K562 (cell line): ENCODE results near the gene UTP25. TPM values are rescaled to one million over a fixed set of nuclear protein-coding genes. Genes with fewer than 3 reads are reported as not detected.

ENCODE experiments used
- E2F3 ChIP-seq: fragments of 250-450 bp; sonication (Bioruptor Pico); IDR thresholded peaks from 2 replicates; pipeline ENCODE4 v1.4.0; 2020; ENCODE audit warnings: mild to moderate bottlenecking
- ELF2 ChIP-seq: fragments of 250-450 bp; sonication (Bioruptor Pico); IDR thresholded peaks from 2 replicates; pipeline ENCODE4 v1.5.0; 2021; ENCODE audit warnings: mild to moderate bottlenecking
- MGA ChIP-seq: fragments of 450-650 bp; IDR thresholded peaks from 2 replicates; pipeline ENCODE4 v1.6.1; 2016; ENCODE audit warnings: mild to moderate bottlenecking, moderate library complexity
- PCBP1 ChIP-seq: fragments of 200-400 bp; formaldehyde crosslinking; IDR thresholded peaks from 2 replicates; pipeline ENCODE4 v1.6.1; 2018; ENCODE audit warnings: mild to moderate bottlenecking, low read depth, low read length; ENCODE audit not compliant: poor library complexity, severe bottlenecking
- POLR2H ChIP-seq: IDR thresholded peaks from 2 replicates; pipeline ENCODE4 v1.6.1; 2016; ENCODE audit warnings: missing genetic modification characterization, low read depth, mild to moderate bottlenecking, control low read depth, missing compliant biosample characterization, moderate library complexity
- ZNF740 ChIP-seq, 3 experiments: fragments of 200-800 bp in 1 of 3; sonication (Bioruptor generic) in 1 of 3; sonication (generic) in 1 of 3; formaldehyde crosslinking in 1 of 3; IDR thresholded peaks; 2 replicates each; pipeline versions ENCODE4 v1.6.1 to v1.8.0; 2016 to 2022; ENCODE audit warnings: mild to moderate bottlenecking in 2 of 3, missing compliant biosample characterization in 2 of 3, missing genetic modification characterization in 2 of 3, missing genetic modification reagents in 1 of 3
- polyA plus RNA-seq, 8 experiments: library from polyadenylated mRNA; depleted of rRNA in 4 of 8; stranded (reverse) in 5 of 8; unstranded in 3 of 8; fragments of >200 nt; fragmentation: Nextera tagmentation in 2 of 8; fragmentation: Illumina TruSeq in 1 of 8; extraction: Ambion mirVana in 2 of 8; extraction: Trizol in 1 of 8; gene quantifications; 2 replicates each; pipeline versions ENCODE4 v1.2.1 to v1.2.3, GENCODE V29; 2011 to 2014; ENCODE audit warnings: inconsistent platforms in 1 of 8, missing spikeins in 1 of 8
- total RNA-seq, 7 experiments: library from RNA; depleted of rRNA in 6 of 7; stranded (reverse); fragments of >200 nt in 6 of 7; fragmentation: Illumina TruSeq in 2 of 7; extraction: Trizol in 2 of 7; gene quantifications; 2 replicates each; pipeline versions ENCODE4 v1.2.1 to v1.2.3, GENCODE V29; 2011 to 2021; ENCODE audit warnings: low replicate concordance in 1 of 7
- TF ChIP-seq, protein P1 (sequence below): fragments of 250-450 bp; sonication (Bioruptor Pico); IDR thresholded peaks from 2 replicates; pipeline ENCODE4 v1.4.0; 2020; ENCODE audit warnings: mild to moderate bottlenecking, moderate library complexity
- TF ChIP-seq, protein P2 (sequence below): sonication (generic); formaldehyde crosslinking; IDR thresholded peaks from 2 replicates; pipeline ENCODE4 v1.8.0; 2022; ENCODE audit warnings: mild to moderate bottlenecking, missing genetic modification reagents, borderline replicate concordance

The UTP25 gene
- total and polyA plus RNA-seq, 9 of the 15 experiments (the other 6 are each of a cell fraction or from before 2014, with no cell fraction given), result 5.7 to 17.6 (median 12.0) TPM

DNA sequence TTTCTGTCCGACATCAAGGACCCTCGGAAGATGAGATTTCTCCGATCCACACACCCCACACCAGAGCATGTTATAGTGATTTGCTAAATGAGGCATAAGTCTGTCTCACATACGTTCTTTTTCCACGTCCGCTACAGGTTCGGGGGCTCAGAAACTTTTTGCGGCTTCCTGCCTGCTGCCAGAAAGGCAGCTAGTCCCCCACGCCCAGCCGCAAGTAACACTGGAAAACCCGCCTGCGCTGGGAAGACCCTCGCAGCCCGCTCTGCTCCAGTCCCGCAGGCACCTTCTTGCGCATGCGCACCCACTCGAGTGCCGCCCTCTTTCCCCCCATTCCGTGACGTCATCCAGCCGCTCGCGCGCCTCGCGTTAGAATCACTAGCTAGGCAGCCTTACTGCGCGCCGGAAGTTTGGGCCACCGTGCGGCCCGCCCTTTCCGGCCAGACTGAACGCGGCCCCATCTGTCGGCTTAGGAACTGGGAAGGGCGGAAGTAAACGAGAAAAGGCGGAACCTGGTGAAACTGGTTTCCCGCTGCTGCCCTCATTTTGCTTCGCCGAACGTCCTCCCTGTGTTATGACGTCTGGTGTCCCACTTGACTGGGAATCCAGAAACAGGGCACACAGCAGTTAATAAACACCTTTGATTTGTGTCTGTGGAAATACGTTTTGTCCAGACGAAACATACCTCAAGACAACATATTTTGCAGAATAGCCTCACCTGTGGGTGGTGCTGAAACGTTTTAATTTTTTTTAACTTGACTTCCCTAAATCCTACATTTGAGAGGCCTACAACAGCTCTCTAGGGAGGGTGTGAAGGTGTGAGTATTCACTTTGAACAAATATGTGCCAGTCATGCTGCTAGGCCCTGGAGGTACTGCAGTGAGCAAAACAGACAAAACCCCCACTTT, 43.3 kb upstream of the UTP25 start, which contains the start of gene C1orf74 (continued):
- TF ChIP-seq MGA, result peak; percentile 95
- TF ChIP-seq, protein P1, sequence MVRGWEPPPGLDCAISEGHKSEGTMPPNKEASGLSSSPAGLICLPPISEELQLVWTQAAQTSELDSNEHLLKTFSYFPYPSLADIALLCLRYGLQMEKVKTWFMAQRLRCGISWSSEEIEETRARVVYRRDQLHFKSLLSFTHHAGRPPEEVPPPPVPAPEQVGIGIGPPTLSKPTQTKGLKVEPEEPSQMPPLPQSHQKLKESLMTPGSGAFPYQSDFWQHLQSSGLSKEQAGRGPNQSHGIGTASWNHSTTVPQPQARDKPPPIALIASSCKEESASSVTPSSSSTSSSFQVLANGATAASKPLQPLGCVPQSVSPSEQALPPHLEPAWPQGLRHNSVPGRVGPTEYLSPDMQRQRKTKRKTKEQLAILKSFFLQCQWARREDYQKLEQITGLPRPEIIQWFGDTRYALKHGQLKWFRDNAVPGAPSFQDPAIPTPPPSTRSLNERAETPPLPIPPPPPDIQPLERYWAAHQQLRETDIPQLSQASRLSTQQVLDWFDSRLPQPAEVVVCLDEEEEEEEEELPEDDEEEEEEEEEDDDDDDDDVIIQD (CRISPR knock-in tag), result 0 out of 2 replicates have a peak, but pooled peaks have one; percentile 33
- peak; percentile 37; the same call in 1 of the 2 replicates for TF ChIP-seq E2F3 (CRISPR knock-in tag)
- TF ChIP-seq POLR2H (tag), result peak; percentile 90
- TF ChIP-seq ELF2, result peak; percentile 87
- TF ChIP-seq, protein P2, sequence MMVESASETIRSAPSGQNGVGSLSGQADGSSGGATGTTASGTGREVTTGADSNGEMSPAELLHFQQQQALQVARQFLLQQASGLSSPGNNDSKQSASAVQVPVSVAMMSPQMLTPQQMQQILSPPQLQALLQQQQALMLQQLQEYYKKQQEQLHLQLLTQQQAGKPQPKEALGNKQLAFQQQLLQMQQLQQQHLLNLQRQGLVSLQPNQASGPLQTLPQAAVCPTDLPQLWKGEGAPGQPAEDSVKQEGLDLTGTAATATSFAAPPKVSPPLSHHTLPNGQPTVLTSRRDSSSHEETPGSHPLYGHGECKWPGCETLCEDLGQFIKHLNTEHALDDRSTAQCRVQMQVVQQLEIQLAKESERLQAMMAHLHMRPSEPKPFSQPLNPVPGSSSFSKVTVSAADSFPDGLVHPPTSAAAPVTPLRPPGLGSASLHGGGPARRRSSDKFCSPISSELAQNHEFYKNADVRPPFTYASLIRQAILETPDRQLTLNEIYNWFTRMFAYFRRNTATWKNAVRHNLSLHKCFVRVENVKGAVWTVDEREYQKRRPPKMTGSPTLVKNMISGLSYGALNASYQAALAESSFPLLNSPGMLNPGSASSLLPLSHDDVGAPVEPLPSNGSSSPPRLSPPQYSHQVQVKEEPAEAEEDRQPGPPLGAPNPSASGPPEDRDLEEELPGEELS (CRISPR knock-in tag), result peak; percentile 69; the same call in 1 of the 2 replicates
- no peak for TF ChIP-seq PCBP1
- TF ChIP-seq ZNF740 (CRISPR knock-in tag; IDR thresholded peaks at IDR 0.05), result peak; percentile 96
- peak in 1 of 2 experiments; percentile 96; a peak in 2 of 4 replicates for TF ChIP-seq ZNF740 (tag; IDR thresholded peaks at IDR 0.05)
